Sigmoid colon (tissue), 4 donors: ENCODE results near the gene ROR1.

Source experiments
- CTCF ChIP-seq, 4 experiments: fragments of 450-650 bp in 3 of 4; fragments of 200-600 bp in 1 of 4; IDR thresholded peaks; one replicate each; pipeline ENCODE4 v1.5.1; 2016 to 2019; ENCODE audit warnings: antibody characterized with exemption in 4 of 4, mild to moderate bottlenecking in 3 of 4, moderate library complexity in 2 of 4
- EP300 ChIP-seq, 4 donors: sonication (generic); formaldehyde crosslinking; IDR thresholded peaks; one replicate each; pipeline ENCODE4 v1.6.1; 2017; ENCODE audit warnings: antibody characterized with exemption in 4 of 4

GRCh38 chr1:63924600-63924999, 150.8 kb downstream of the ROR1 start:
- no peak for TF ChIP-seq CTCF (IDR thresholded peaks at IDR 0.05)
- TF ChIP-seq EP300 (IDR thresholded peaks at IDR 0.05) = no peak
